Measurements from ENCODE around the gene RNPS1.

The RNPS1 gene

GRCh38 chr16:2267913-2268666 is at the start of gene RNPS1:
Gene RNPS1 (minus strand): TSS chr16:2268126. CDS start chr16:2264643, 3,483 bp downstream.
- DNase-seq (ENCODE audit: low read depth): peak; percentile 95

- no peak for DNase-seq (ENCODE audit: low read depth)
Observed at GRCh38 chr16:2317231-2318020, 49.5 kb upstream of the RNPS1 start.

- no peak for DNase-seq (ENCODE audit: low read depth)
Observed at GRCh38 chr16:2308089-2308962, 40.4 kb upstream of the RNPS1 start.

GRCh38 chr16:2299915-2300192 is 31.9 kb upstream of the RNPS1 start:
- no peak for DNase-seq (ENCODE audit: low read depth)

GRCh38 chr16:2299121-2299914 is 31.4 kb upstream of the RNPS1 start:
- no peak for DNase-seq (ENCODE audit: low read depth)

- no peak for DNase-seq (ENCODE audit: low read depth)
Observed at GRCh38 chr16:2298621-2299020, 30.7 kb upstream of the RNPS1 start.

GRCh38 chr16:2297506-2297860 is 29.6 kb upstream of the RNPS1 start:
- no peak for DNase-seq (ENCODE audit: low read depth)

GRCh38 chr16:2296661-2297505 is 29.0 kb upstream of the RNPS1 start:
- DNase-seq (ENCODE audit: low read depth): no peak

- DNase-seq (ENCODE audit: low read depth): no peak
Observed at GRCh38 chr16:2295056-2295798, 27.3 kb upstream of the RNPS1 start.

GRCh38 chr16:2292221-2292620 is 24.3 kb upstream of the RNPS1 start:
- no peak for DNase-seq (ENCODE audit: low read depth)

- DNase-seq (ENCODE audit: low read depth): no peak
Observed at GRCh38 chr16:2289282-2289681, 21.4 kb upstream of the RNPS1 start.

- DNase-seq (ENCODE audit: low read depth): no peak
Observed at GRCh38 chr16:2288726-2289125, 20.8 kb upstream of the RNPS1 start.

- DNase-seq (ENCODE audit: low read depth): no peak
Observed at GRCh38 chr16:2287916-2288547, 20.1 kb upstream of the RNPS1 start.

GRCh38 chr16:2286550-2286949 is 18.6 kb upstream of the RNPS1 start:
- DNase-seq (ENCODE audit: low read depth): no peak

- DNase-seq (ENCODE audit: low read depth): no peak
Observed at GRCh38 chr16:2285731-2286191, 17.8 kb upstream of the RNPS1 start.

GRCh38 chr16:2284797-2285576 is 17.1 kb upstream of the RNPS1 start:
- no peak for DNase-seq (ENCODE audit: low read depth)

- no peak for DNase-seq (ENCODE audit: low read depth)
Observed at GRCh38 chr16:2284001-2284770, 16.3 kb upstream of the RNPS1 start.
